Kidney capillary endothelial cell (primary cell): ENCODE measurements around the gene ATXN10.
"Not testable (repeated sequence)": the region's sequence is repeated elsewhere in the genome, so short reads cannot be mapped to it uniquely, and the experiment has no call there.

Source experiments
- DNase-seq: peaks from one replicate; pipeline ENCODE4 v3.0.0-alpha.2; 2018; ENCODE audit warnings: low spot score

ATXN10 gene

DNA sequence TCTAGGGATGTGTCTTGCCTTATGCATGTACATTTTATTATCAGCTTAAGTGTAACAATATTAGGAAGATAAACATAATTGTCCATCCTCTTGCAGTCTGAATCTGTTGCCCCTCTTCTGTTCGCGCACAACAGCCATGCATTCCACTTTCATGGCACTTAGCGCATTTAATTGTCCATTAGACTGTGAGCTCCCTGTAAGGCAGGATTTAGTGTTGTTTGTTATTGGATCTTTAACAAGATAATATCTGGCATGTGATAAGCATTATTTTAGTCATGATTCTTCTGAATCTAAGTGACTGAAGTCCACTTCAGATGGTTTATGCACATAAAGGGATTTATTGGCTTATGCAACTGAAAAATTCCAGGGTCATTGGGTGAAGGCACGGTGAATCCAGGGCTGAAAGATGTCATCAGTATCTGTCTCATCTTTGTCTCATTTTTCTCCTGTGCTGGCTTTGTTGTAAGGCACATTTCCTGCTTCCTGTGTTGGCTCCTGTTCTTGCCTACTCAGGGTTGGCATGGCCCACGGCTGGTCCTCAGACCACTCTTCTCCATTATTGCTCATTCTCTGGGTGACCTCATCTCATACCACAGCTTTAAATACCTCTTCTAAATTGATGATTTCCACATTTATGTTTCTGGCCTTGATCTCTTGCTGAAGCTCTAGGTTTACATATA is 37.6 kb downstream of the ATXN10 start:
- DNase-seq = peak; percentile 79

DNA sequence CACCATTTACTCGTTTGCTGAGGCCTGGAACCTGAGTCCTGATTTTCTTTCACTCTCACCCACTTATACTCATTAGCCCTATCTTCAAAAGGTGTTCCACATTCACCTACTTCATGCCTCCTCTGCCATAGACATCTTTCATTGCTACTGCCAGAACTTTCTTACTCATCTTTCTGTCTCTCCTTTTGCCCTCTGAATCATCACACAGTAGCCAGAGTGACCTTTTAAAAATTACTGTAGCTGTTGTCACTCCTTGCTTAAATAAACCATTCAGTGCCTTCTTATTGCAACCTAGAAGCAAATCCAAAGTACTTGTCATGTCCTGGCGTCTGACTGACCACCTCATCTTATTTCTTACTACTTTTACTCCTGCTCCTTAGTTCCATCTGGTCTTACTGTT is 38.2 kb downstream of the ATXN10 start:
- peak; percentile 48 for DNase-seq

DNA sequence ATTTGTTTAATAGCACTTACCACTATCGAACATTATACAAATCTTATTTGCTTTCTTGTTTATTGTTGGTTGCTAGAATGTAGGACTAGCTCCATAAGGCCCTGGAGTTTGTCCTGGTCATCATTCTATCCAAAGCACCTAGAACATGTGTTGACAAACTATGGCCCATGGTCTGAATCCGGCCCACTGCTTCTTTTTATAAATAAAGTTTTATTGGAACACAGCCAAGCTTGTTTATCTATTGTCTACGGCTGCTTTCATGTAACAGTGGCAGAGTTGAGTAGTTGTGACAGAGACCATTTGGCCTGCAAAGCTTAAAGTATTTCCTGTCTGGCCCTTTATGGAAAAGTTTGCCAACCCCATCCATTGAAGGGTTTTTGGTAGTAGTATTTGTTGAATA is 38.8 kb downstream of the ATXN10 start:
- peak; percentile 47 for DNase-seq

- DNase-seq = not testable (repeated sequence)
These were observed 42.8 kb downstream of the ATXN10 start for GRCh38 chr22:45714390-45714789.

DNA sequence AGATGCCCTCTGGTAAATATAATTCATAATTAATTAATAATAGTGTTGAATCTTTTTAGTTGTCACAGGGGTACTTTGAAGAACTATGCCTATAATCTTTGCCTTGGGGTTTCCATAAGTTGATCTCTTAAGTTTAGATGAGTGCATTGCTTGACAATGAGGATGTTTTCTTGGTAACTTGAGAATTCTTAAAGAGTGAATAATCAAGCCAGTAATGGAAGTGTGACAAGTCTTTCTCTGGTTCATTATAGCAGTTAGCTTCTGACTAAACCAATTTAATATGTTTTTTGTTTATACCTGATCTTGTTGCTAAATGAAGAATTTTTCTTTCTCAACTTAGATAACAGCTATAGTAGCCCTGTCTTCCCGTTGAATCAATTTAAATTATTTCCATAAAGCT is 46.2 kb downstream of the ATXN10 start:
- peak; percentile 29 for DNase-seq

DNA sequence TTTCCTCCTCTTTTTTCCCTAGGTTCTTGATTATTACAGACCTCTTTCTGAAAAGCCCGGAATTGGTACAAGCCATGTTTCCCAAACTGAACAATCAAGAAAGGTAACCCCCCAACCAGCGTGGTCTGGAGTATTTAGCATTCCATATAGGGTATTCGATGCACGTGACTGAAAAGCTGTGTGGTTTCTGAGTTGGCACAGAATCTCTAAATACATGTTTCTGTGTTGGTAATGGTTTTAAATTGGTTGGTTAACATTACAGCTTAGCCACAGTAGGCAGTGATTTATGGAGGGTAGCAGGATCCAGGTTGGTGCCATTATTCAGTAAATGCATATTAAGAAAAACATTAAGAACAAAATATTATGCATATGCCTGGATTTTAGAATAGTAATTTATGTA is 46.8 kb downstream of the ATXN10 start:
- no peak for DNase-seq

GRCh38 chr22:45720839-45721378 is 49.3 kb downstream of the ATXN10 start:
- no peak for DNase-seq

DNA sequence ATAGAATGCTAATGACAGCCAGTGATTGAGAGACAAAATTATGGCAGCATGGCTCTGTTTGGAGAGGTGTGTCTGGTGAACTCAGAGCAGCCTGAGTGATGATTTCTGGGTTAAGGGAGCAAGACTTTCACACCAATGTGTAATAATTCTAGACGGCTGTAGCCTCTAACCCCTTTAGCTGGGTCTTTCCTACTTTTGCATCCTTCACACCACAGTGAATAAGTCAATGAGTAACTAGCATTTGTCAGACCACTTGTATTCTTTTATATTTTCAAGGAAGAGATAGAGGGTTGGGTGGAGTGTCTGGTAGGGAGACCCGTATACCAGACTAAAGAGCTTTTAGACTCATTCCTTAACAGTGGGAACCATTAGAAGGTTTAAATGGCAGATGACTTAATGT is 50.4 kb downstream of the ATXN10 start:
- DNase-seq = no peak

DNA sequence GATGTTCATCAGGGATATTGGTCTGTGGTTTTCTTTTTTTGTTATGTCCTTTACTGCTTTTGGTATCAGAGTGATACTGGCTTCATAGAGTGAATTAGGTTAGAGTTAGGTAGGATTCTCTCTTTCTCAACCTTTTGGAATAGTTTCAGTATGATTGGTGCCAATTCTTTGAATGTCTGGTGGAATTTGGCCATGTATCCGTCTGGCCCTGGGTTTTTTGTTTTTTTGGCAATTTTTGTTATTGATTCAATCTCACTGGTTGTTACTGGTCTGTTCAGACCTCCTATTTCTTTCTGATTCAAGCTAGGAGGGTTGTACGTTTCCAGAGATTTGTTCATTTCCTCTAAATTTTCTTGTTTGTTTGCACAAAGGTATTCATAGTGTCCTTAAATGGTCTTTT is 54.4 kb downstream of the ATXN10 start:
- no peak for DNase-seq

DNA sequence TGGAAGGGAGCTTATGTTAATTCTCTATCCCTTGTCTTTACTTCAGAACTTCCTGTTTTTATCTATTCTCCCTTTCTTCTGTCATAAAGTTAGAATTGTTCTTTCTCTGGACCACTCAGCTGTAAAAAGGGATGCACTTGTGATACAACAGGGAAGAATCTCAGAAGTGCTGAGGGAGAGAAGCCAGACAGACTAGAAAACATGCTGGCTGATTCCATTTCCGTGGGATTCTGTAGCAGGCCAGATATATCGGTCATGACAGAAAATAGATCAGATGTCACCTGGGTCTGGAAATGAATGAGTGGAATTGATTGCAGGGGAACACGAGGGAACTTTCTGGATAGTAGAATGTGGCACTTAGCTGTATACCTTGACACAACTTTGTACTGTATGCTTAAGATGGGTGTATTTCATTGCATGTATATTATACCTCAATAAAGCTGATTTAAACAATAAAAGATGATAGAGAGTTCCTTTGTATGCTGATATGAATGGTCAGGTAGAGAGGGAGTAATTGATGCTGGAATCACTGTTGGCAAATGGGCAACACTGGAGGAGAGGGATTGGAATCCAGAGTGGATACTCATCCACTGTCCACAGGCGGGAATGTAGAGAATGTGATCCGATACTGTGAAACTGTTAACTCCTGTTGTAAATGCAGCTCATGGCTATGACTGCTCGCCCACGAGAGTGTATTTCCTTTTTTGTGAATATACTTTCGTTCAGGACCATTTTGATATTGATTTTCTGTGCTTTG is 59.6 kb downstream of the ATXN10 start:
- no peak for DNase-seq

- no peak for DNase-seq
These were observed 60.3 kb downstream of the ATXN10 start for GRCh38 chr22:45731798-45732495.

GRCh38 chr22:45735273-45735672 is 63.6 kb downstream of the ATXN10 start:
- no peak for DNase-seq

DNA sequence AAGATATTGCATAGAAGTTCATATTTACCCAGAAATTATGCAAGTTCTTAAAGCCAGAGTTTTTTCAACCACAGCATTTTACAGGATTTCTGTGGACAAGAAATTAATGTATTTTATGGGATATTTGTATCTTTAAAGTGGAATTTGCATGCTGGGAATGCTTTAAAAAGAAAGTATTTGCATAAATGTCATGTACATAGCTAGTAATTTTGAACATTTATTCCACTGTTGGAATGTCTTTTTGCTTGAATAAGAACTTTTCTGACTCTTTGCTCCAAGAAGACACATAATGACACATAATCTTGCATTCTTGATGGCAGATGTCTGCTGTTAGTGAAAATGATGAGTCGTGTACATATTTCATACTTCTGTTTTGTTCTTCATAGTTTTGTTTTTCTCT is 66.6 kb downstream of the ATXN10 start:
- no peak for DNase-seq

DNA sequence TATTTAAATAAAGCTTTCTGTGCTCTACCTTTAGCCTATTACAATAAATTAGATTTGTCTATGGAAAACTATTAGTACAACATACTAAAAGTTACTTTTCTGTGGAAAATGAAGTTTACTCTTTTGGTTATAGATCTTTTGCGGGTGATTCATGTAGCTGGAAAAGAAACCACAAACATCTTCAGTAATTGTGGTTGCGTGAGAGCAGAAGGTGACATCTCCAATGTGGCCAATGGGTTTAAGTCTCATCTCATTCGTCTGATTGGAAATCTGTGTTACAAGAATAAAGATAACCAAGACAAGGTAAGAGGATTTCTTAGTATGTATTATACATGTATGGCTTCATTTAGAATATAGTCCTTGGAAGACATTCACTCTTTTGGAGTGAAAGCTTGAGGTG is 68.6 kb downstream of the ATXN10 start:
- no peak for DNase-seq

GRCh38 chr22:45742866-45743450 is 71.3 kb downstream of the ATXN10 start:
- DNase-seq = no peak

DNA sequence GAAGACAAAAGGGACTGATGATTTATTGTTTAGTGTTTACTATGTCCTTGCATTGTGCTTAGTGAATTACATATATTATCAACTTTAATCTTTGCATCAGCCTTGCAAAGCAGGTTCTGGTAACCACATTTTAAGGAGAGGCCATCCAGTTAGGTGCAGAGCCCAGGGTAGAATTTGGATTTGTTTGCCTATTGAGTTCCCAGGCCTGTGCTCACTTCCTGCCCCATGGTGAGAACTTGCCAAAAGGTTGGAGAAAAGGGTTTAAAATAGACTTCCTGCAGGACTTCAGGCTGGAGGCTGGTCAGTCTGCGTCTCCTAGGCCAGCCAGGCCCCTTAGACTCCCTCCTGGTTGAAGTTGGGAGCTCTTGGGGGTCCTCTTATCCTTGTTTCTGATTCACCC is 72.1 kb downstream of the ATXN10 start:
- DNase-seq = peak; percentile 20

DNA sequence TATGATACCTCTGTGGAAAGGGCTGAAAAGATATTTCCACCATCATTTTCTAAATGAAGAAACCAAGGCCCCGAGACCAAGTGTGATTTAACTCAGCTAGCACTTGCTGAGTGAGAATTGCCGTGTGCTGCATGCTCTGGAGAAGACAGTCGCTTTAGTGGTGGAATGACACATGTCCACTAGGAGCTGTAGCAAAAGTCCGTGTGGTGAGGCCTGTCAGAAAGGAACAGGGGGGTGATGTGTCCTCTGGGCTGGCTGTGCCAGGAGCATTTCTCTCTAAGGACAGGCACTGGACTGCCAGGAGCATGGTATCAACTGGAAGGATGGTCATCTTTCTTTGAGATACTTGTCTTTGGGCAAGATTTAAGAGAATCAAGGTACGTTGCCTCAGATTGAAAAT is 72.8 kb downstream of the ATXN10 start:
- no peak for DNase-seq

DNA sequence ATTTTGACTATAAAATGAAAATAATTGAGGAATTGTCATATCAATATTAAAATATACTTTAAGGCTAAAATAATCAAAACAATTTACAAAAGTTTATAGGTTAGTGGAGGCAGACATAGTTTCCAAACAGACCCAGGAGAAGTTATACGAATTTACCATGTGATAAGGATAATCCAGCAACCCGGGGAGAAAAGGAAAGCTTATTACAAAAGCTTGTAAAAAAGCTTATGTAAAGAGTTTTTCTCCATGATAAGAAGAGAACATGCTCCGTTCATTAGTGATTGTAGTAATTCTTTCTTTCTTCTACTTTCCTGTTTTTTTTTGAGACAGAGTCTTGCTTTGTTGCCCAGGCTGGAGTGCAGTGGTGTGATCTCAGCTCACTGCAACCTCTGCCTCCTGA is 79.0 kb downstream of the ATXN10 start:
- no peak for DNase-seq

- DNase-seq = no peak
These were observed 80.4 kb downstream of the ATXN10 start for GRCh38 chr22:45752036-45752435.

GRCh38 chr22:45754822-45755221 is 83.2 kb downstream of the ATXN10 start:
- DNase-seq = no peak

GRCh38 chr22:45756558-45756957 is 84.9 kb downstream of the ATXN10 start:
- no peak for DNase-seq

DNA sequence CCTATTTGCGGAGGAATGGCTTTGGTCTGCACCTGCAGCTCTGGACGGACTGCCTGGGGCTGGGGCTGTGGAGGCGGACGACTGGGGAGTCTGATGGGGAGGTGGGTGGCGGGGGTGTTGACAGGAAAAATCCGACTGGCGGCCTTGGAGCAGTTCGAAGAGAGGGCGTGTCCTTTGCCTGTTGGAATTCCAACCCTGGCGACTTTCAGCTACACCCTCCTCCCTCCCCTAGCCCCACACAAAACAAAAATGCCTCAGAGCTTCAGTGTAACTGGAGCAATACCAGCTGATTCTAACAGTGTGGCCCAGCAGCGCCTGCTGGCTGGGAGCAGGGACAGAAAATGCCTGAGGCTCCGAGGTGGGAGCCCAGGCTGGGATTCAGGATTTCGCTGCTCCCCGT is 85.4 kb downstream of the ATXN10 start:
- DNase-seq = no peak

- no peak for DNase-seq
These were observed 86.3 kb downstream of the ATXN10 start for GRCh38 chr22:45757936-45758335.
